HFFc6 (cell line): ENCODE measurements around the gene NUDT17. TPM values are rescaled to one million over a fixed set of nuclear protein-coding genes. Genes with fewer than 3 reads are reported as not detected.

Experiments used
- DNase-seq: peaks from one replicate; pipeline ENCODE4 v3.0.0-alpha.2; 2018
- H3K27ac Mint-ChIP-seq: 2 replicates; pipeline ENCODE4 v1.8.0; 2020; ENCODE audit warnings: mild to moderate bottlenecking, mixed read lengths
- H3K27me3 Mint-ChIP-seq: 2 replicates; pipeline ENCODE4 v1.8.0; 2021; ENCODE audit warnings: mild to moderate bottlenecking, moderate library complexity, mixed read lengths; ENCODE audit not compliant: insufficient read depth
- H3K36me3 Mint-ChIP-seq: 2 replicates; pipeline ENCODE4 v1.8.0; 2021; ENCODE audit warnings: low read depth, mixed read lengths
- H3K4me1 Mint-ChIP-seq: 2 replicates; pipeline ENCODE4 v1.8.0; 2020; ENCODE audit warnings: low read depth, mixed read lengths
- H3K4me3 Mint-ChIP-seq: 2 replicates; pipeline ENCODE4 v1.8.0; 2020; ENCODE audit warnings: mild to moderate bottlenecking, moderate library complexity, mixed read lengths
- H3K9me3 Mint-ChIP-seq: 2 replicates; pipeline ENCODE4 v1.8.0; 2020; ENCODE audit warnings: mild to moderate bottlenecking, mixed read lengths
- total RNA-seq, 6 experiments: library from RNA; stranded (reverse); fragmentation: NEBNext Ultra II Directional; extraction: Animal tissue kit (Norgen Biotek cat#: 25700); gene quantifications; 2 replicates in 1 of 6; 3 replicates in 5 of 6; pipeline ENCODE4 v1.2.3, GENCODE V29; 2021
- TF ChIP-seq, protein P1 (sequence below): fragments of 200-600 bp; sonication (generic); IDR thresholded peaks from 2 replicates; pipeline ENCODE4 v1.5.0; 2021; ENCODE audit warnings: antibody characterized with exemption, mild to moderate bottlenecking

The NUDT17 gene
- total RNA-seq, 6 experiments from 2014 or later, result 2.4 to 4.5 (median 3.6) TPM

DNA sequence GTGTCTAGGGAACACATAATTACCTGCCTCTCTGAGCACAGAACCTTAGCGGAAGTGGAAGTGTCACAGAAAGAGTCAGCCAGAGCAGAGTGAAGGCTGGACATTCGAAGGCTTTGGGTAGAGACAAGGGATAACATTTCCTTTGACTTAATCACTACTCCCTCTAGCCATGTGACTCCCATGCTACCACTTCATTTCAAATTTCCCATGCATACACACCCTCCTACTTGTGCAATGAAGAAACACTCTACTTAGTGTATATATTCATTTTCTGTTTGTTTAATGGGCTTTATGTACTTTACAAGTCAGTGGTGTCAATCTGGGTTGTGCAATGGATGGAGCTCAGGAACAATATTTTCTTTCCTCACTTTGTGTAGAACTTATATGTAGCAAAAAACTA lies 33.3 kb downstream of the NUDT17 start:
- Mint-ChIP-seq H3K27ac (no peak overlapping the region; the same call in 1 of the 2 replicates), H3K9me3 (no peaks in the 10 kb centered on the region), H3K36me3 (no peaks in the 10 kb centered on the region), H3K4me1 (peaks cover 16% of the 10 kb centered on the region), H3K27me3 (peaks cover 14% of the 10 kb centered on the region), H3K4me3 (no peak overlapping the region)
- TF ChIP-seq, protein P1, sequence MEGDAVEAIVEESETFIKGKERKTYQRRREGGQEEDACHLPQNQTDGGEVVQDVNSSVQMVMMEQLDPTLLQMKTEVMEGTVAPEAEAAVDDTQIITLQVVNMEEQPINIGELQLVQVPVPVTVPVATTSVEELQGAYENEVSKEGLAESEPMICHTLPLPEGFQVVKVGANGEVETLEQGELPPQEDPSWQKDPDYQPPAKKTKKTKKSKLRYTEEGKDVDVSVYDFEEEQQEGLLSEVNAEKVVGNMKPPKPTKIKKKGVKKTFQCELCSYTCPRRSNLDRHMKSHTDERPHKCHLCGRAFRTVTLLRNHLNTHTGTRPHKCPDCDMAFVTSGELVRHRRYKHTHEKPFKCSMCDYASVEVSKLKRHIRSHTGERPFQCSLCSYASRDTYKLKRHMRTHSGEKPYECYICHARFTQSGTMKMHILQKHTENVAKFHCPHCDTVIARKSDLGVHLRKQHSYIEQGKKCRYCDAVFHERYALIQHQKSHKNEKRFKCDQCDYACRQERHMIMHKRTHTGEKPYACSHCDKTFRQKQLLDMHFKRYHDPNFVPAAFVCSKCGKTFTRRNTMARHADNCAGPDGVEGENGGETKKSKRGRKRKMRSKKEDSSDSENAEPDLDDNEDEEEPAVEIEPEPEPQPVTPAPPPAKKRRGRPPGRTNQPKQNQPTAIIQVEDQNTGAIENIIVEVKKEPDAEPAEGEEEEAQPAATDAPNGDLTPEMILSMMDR, result no peak
- peak; percentile 30 for DNase-seq

- Mint-ChIP-seq H3K27me3 (peaks cover 14% of the 10 kb centered on the region), H3K9me3 (no peaks in the 10 kb centered on the region), H3K27ac (no peak overlapping the region), H3K36me3 (no peaks in the 10 kb centered on the region), H3K4me1 (peaks cover 22% of the 10 kb centered on the region), H3K4me3 (no peak overlapping the region)
- TF ChIP-seq, protein P1, result no peak
- no peak for DNase-seq
Observed at GRCh38 chr1:145879775-145880174, 34.3 kb downstream of the NUDT17 start.

DNA sequence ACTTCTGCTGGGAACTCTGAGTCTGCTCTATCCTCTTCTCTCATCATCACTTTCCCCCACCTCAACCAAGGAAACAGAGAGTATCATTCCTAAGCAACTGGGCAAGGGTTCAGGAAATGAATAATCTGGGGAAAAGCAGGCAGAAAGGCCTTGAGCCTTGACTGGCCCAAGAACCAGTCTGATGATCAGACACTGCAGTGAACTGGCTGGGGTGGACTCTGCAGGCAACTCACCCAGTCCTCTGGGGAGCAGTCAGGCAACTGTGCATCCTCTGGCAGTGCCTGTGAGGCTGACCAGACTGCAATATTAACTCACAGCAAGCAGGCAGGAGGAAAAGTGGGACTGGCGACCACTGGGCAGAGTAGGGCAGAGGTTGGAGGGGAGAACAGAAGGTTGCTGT lies 39.2 kb downstream of the NUDT17 start:
- TF ChIP-seq, protein P1, result no peak
- Mint-ChIP-seq H3K4me1 (peaks cover 24% of the 10 kb centered on the region), H3K27me3 (no peaks in the 10 kb centered on the region; the same call in 1 of the 2 replicates), H3K9me3 (no peaks in the 10 kb centered on the region), H3K27ac (no peak overlapping the region; the same call in 1 of the 2 replicates), H3K4me3 (peak overlapping the region; percentile 88; the same call in 1 of the 2 replicates), H3K36me3 (no peaks in the 10 kb centered on the region)
- peak; percentile 42 for DNase-seq

- H3K36me3 Mint-ChIP-seq, result no peaks in the 10 kb centered on the region
- peak within 1 kb of the TSS; percentile 88 for H3K4me3 Mint-ChIP-seq
- no peak within 1 kb of the TSS; the same call in 1 of the 2 replicates for H3K27ac Mint-ChIP-seq
- peak; percentile 39 for DNase-seq
- H3K27me3 Mint-ChIP-seq, result no peaks in the 10 kb centered on the region; the same call in 1 of the 2 replicates
- H3K4me1 Mint-ChIP-seq, result peaks cover 27% of the 10 kb centered on the region
- H3K9me3 Mint-ChIP-seq, result no peaks in the 10 kb centered on the region
- TF ChIP-seq, protein P1, result no peak
Observed at GRCh38 chr1:145885738-145886287, 40.4 kb downstream of the NUDT17 start, which contains the start of gene ANKRD35. Gene ANKRD35, minus strand, starts transcription at chr1:145885866. Its CDS starts 108 bp downstream, at chr1:145885758.

DNA sequence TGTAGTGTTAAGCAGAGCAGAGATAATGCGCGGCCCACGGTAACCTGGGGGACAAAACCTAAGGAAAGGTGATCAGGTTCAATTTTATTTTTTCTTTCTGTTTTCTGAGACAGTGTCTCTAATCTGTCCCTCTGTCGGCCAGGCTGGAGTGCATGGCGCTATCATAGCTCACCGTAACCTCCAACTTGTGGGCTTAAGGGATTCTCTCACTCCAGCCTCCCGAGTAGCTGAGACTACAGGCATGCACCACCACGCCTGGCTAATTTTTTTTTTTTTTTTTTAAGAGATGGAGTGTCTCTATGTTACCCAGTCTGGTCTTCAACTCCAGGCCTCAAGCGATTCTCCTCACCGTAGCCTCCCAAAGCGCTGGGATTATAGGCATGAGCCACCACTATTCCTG lies 41.0 kb downstream of the NUDT17 start:
- Mint-ChIP-seq H3K9me3 (no peaks in the 10 kb centered on the region), H3K36me3 (no peaks in the 10 kb centered on the region), H3K4me1 (peaks cover 32% of the 10 kb centered on the region), H3K4me3 (peak overlapping the region; percentile 88), H3K27me3 (no peaks in the 10 kb centered on the region; the same call in 1 of the 2 replicates), H3K27ac (no peak overlapping the region)
- TF ChIP-seq, protein P1, result no peak
- no peak for DNase-seq
